GM19099 (cell line): ENCODE results near the gene P2RX1.

Experiments used
- POLR2A ChIP-seq: IDR thresholded peaks from 3 replicates; pipeline ENCODE4 v1.6.1; 2011; ENCODE audit warnings: low read depth; ENCODE audit not compliant: insufficient read length; ENCODE audit errors: extremely low read depth

The P2RX1 gene

DNA sequence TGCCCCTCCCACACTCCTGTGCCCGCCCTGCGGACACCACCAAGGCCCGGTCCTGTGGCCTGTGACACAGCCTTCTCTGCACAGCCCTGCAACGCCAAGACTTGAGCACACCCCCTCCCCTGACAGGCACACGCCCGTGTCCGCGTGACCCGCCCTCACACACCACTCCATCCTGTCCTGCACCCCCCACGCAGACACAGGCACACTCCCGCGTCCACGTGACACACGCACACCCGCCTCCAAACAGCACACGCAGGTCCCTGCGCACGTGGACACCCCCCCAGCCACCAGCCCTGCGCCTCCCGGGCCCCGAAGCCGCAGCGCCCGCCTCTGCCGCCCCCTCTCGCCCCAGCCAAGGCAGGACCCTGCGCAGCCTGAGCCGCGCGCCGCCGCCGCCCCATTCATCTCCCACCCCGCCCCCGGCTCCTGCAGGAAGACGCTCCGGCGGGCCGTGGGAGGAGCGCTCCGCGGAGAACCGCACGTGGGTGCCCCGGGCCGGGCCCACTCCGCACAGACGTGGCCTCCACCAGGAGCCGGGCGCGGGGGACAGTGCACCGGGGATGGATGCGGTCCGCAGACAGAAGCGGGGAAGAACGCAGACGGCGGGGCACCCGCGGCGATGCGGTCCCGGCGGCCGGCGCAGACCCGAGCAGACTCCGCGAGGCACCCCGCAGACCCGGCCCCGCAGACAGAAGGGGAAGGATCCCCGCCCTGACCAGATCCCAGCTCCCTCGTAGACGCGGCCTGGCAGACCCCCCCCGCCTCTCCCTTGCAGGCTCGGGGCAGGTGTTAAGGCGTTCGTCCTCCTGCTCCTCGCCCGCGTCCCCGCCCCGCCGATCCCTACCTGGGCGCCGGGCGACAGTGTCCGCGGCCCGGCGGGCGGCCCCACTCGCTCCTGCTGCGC lies 23.9 kb downstream of the P2RX1 start:
- no peak for TF ChIP-seq POLR2A

DNA sequence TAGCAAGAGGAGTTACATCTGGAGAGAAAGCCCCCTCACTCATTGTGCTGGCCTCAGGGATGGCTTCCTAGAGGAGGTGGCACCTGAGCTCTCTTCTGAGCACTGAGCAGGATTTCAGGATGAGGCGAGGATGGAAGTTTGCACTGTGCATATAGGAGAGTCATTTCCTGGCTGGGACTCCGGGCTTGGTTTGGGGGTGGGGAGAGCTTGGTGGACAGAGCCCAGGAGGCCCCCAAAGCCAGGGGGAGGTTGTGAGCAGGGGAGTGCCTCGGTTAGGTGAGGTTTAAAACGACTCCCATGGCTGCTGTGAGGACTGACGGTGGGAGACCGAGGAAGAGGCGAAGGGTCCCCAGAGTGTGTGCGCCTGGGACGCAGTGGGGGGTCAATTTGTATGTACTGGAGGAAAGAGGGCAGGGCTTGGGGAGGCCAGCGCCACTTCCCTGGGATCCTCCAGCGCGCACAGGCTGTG lies 24.6 kb downstream of the P2RX1 start:
- no peak for TF ChIP-seq POLR2A

DNA sequence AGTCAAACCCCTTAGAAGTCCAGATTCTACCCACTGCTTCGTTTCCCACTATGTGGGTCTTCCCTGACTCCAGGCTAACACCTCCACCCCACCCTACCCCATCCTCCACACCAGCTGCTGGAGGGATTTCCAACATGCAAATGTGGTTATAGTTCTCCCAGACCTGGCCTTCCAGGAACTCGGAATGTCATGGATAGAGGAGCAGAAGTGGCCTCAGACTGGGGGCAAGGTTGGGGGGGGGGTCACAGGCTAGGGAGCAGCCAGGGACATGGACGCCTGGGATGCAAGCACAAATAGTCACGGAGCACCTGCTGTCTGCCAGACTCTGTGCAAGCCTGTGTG lies 25.4 kb downstream of the P2RX1 start:
- no peak for TF ChIP-seq POLR2A

DNA sequence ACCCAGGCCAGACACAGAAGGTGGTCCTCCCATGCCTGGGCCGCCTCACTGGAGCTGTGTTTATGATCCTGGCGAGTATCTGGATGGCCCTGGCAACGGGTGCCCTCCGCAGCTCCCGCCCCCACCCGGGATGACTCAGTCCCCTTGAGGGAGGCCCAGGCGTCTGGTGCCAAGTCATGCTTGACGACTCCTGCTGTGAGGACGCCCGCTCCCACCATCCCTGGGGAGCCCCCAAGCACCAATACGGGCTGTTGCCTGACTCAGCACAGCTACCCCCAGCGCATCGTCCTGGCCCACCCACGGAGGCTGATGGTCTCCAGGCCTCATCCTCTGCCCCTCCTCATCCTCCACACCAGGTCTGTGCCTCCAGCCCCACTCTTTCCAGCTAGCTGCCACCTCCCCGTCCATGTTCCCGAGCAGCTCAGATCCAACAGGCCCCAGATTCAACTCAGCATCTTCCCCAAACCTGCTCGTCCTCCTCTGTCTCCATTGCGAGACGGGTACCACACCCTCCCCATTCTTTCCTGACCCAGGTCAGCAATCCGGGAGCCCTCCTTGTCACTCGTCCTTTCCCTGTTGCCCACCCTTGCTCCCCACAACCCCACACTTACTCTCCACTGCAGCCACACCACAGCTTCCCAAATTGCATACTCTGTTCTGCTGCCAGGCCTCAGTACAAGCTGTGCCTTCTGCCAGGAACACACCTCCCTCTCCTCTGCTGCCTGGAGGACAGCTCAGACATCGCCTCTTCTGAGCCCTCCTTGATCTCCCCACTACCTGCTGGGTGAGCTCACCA lies 26.0 kb downstream of the P2RX1 start:
- no peak for TF ChIP-seq POLR2A

DNA sequence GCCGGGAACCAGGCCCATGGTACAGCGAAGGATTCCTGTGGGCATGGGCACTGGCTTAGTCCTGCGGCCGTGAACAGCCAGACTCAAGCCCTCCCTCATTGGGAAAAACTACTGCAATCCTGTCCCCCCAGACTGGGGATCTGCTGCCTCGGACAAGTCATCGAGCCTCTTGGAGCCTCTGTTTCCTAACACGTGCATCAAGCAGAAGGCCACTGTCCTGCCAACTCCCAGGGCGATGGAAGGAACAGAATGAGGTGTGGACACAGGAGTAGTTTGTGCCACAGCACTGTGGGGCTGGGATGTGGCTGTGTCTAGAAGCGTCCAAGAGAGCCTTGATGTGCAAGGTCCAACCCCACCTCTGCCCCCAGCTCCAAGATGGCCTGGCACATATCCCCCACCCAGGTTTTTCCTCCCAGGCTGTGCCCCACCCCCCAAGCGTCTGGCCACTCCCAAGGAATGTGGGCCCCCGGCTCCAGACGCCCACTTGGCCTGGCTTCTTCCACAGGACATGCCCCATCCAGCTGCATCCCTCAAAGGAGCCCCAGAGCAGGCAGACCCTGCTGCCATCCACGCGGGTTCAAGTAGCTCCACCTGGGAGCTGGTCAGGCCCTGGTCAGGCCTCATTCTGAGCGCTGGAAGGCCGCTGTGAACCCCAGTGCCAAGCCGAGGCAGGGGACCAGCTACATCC lies 26.8 kb downstream of the P2RX1 start:
- no peak for TF ChIP-seq POLR2A

DNA sequence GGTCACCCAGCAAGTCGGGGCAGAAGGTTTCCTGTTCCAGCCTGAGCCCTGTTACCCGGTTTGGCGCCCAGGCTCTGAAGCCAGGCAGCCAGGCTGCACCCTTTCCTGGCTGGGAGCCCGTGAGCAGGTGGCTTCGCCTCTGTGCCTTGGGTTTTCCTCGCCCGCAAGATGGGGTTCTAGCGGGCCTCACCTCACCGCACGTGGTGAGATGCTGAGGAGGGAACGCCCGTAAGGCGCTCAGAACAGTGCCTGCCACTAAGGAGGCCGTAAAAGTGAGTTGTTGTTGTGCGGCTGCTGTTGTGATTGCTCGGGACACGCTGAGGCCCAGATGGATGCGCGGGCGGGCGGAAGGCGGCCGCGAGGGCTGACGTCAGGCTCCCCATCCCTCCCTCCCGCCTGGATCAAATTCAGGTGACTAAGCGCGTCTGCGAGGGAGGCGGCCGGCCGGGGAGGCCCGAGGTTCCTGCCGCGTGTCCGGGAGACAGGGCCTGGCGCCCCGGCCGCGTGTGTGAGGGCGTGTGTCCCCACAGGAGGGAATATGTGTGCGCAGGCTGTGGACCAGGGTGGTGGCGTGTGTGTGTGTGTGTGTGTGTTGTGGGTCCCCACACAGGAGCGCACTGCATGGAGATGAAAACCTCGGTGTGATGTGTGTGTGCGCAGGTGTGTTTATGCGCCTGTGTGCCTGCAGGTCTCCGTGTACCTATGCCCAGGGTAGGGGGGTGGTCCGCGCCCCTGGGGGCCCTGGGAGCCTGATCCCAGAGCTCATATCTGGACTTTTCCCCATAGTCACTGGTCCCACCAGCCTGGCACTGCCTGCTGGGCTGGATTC lies 27.7 kb downstream of the P2RX1 start:
- no peak for TF ChIP-seq POLR2A

DNA sequence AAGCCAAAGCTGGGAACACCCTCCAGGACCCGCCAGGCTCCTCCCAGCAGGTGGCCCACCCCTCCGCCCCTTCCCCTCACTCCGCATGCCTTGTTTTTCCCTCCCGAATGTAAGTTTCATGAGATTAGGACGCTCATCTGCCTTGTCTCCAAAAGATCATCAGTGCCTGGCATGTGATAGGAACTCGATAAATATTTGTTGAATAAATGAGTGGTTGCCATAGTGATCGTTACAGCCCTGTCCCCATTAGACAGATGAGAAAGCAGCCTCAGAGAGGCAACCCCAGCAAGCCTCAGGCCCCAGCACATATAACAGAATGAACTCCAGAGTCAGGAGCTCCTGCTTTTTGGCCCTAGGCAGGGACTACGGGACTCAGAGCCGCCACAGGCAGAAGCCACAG lies 28.5 kb downstream of the P2RX1 start:
- no peak for TF ChIP-seq POLR2A

DNA sequence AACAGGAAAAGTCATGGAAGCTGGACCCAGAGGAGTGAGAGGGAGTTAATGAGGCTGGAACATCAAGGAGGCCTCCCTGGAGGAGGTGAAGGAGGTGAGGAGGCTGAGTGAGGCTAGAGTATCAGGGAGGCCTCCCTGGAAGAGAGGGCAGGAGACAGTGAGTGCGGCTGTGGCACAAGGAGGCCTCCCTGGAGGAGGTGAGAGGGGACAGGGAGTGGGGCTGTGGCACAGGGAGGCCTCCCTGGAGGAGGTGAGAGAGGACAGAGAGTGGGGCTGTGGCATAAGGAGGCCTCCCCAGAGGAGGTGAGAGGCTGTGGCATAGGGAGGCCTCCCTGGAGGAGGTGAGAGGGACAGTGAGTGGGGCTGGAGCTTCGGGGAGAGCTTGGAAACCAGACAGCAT lies 28.9 kb downstream of the P2RX1 start:
- no peak for TF ChIP-seq POLR2A

DNA sequence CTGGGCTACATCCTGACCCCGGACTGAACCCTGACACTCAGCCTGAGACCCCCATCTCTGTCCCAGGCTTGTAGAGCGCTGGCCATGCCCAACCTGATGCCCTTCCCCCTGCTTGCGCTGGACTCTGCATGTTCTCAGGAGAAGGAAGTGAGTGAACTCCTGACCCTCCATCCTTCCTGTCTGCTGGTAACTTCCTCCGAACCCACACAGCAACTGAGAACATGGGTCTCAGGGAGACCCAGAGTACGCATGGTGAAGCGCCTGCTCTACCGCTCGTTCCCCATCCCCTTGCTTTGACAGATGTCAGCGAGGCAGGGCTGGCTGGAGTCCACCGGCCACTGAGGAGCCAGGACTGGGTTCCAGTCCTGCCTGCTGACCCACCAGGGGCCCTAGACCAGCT lies 29.5 kb downstream of the P2RX1 start:
- no peak for TF ChIP-seq POLR2A

DNA sequence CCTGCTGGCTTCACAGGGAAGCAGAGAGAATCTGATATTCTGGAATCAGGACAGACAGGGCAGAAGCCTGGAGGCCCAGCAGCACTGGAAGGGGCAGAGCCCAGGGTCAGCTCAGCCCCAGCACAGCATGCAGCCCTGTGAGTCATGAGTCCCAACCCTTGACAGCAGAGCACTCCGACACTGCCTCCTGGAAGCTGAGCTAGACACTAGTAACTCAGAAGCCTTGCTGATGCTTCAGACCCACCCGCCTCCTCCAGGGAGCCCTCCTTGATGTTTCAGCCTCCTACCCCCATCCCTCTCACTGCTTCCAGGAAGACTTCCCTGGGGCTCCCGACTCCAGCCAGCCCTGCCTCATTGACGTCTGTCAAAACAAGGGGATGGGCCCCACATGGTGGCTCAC lies 30.3 kb downstream of the P2RX1 start:
- no peak for TF ChIP-seq POLR2A

DNA sequence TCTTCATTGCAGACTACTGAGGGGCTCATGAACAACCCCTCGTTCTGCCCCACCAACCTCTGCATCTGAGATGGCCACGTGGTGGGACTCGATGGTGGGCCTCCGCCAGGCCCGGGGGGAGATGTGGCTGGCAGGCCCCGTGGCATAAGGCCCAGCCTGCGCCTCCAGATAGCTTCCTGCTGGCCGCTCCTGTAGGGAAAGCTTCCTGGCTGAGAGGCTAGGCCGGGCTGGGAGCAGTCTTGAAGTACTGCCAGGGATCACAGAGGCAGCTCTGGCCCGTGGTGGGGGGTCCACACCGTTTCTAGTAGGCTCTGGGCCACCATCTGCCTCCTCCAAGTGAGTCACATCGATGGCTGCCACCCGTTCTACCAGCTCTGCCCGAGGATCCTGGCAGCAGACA lies 31.0 kb downstream of the P2RX1 start:
- TF ChIP-seq POLR2A, result no peak

DNA sequence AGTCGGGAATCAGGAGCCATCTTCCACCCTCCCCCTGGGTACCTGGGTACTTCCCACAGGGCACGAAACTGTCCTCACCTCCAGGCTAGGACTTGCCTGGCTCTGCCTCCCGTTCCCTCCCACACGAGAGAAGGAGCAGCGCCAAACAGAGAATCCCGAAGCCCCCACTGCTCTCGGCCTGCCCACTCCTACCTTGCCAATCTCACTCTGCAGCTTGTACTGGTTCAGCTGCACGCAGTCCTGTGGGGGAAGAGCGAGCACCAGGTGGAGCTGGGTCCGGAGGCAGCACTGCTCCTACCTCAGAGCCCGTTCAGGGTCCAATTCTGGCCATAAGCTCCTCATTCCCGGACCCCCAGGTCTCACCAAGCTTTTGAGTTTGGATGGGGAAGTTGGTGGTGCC lies 32.1 kb downstream of the P2RX1 start:
- no peak for TF ChIP-seq POLR2A

DNA sequence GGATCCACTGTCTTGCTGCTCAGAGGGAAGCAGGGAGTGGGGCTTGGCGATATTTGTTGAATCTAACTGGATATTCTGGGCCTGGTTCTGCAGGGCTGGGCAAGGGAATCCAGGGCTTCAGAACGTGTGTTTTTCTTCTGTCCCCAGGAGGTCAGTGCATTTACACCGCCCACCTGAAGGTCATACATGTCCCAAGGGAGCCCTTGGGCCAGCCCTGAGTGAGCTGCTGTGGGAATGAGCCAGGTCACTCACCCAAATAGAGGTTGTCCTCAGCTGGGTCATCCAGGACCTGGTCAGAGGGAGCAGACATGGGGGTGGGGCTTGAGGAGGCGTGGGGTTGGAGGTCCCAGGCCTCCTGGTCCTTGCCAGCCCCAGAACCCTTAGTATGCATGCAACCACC lies 34.0 kb downstream of the P2RX1 start:
- no peak for TF ChIP-seq POLR2A

DNA sequence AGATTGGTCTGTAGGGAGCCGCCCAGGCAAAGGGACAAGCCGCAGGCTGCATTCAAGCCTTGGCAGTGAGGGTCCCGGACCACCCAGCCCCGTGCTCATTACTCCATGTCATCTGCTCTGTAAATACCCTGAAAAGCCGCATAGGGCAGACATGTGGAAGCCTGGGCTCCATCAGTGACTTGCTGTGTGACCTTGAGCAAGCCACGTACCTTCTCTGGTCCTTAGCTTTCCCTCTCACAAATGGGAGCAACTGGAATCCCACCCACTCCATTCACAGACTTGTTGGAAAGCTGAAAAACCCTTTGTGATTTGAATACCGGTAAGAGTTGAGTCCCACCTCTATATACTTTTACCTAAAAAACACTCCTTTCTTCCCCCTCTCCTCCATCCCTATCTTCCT lies 35.3 kb downstream of the P2RX1 start:
- no peak for TF ChIP-seq POLR2A
